Measurements from ENCODE around the gene BARX2.

GRCh38 chr11:129386795-129387397, 11.2 kb downstream of the BARX2 start:
- TF ChIP-seq CTCF (IDR thresholded peaks at IDR 0.05; ENCODE audit: insufficient read depth, low read length, poor library complexity, severe bottlenecking) (no peak), EZH2phosphoT487 (conservative IDR thresholded peaks at IDR 0.05; ENCODE audit: low read length) (no peak)

Measured in SU-DHL-6 (cell line).